NOMO-1 (cell line): ENCODE data around the gene GRIK4.

ENCODE experiments used
- DNase-seq, 2 experiments: peaks; one replicate each; lab custom pipeline; 2025; ENCODE audit not compliant: unreplicated experiment in 2 of 2; lab: John Stamatoyannopoulos, UW

Gene GRIK4

GRCh38 chr11:120505801-120506425 is 5.6 kb upstream of the GRIK4 start:
- no peak for DNase-seq

GRCh38 chr11:120509346-120510053 is 2.0 kb upstream of the GRIK4 start:
- DNase-seq = no peak

GRCh38 chr11:120510406-120511115 is 987 bp upstream of the GRIK4 start:
- DNase-seq = no peak

- no peak for DNase-seq
These were observed 531 bp downstream of the GRIK4 start for GRCh38 chr11:120511820-120512738.

GRCh38 chr11:120512739-120513435 is 1.3 kb downstream of the GRIK4 start:
- no peak for DNase-seq

- DNase-seq = no peak
These were observed 2.1 kb downstream of the GRIK4 start for GRCh38 chr11:120513436-120514315.

- DNase-seq = no peak
These were observed 3.1 kb downstream of the GRIK4 start for GRCh38 chr11:120514541-120515121.

- no peak for DNase-seq
These were observed 3.7 kb downstream of the GRIK4 start for GRCh38 chr11:120515186-120515723.

- no peak for DNase-seq
These were observed 5.2 kb downstream of the GRIK4 start for GRCh38 chr11:120516461-120517389.

GRCh38 chr11:120517390-120517761 is 5.8 kb downstream of the GRIK4 start:
- no peak for DNase-seq

GRCh38 chr11:120517801-120518291 is 6.3 kb downstream of the GRIK4 start:
- no peak for DNase-seq

GRCh38 chr11:120518356-120518755 is 6.8 kb downstream of the GRIK4 start:
- no peak for DNase-seq

GRCh38 chr11:120519474-120519873 is 7.9 kb downstream of the GRIK4 start:
- DNase-seq = no peak

- no peak for DNase-seq
These were observed 8.7 kb downstream of the GRIK4 start for GRCh38 chr11:120520091-120520822.

GRCh38 chr11:120521176-120521575 is 9.6 kb downstream of the GRIK4 start:
- no peak for DNase-seq

GRCh38 chr11:120522021-120522420 is 10.5 kb downstream of the GRIK4 start:
- DNase-seq = no peak

- DNase-seq = no peak
These were observed 11.2 kb downstream of the GRIK4 start for GRCh38 chr11:120522736-120523135.
